Lower leg skin (tissue), 3 donors: ENCODE measurements around the gene MEPCE.
"Not testable (repeated sequence)": the region's sequence is repeated elsewhere in the genome, so short reads cannot be mapped to it uniquely, and the experiment has no call there.

Experiments
- POLR2A ChIP-seq, 2 donors: fragments of 450-650 bp; IDR thresholded peaks; one replicate each; pipeline ENCODE4 v1.6.1; 2016 to 2017; ENCODE audit warnings: antibody characterized with exemption in 2 of 2, mild to moderate bottlenecking in 1 of 2, moderate library complexity in 1 of 2
- TF ChIP-seq, protein P1 (sequence below), 3 donors: fragments of 450-650 bp; IDR thresholded peaks; one replicate each; pipeline ENCODE4 v1.5.1; 2016; ENCODE audit warnings: antibody characterized with exemption in 3 of 3, mild to moderate bottlenecking in 3 of 3, moderate library complexity in 2 of 3

DNA sequence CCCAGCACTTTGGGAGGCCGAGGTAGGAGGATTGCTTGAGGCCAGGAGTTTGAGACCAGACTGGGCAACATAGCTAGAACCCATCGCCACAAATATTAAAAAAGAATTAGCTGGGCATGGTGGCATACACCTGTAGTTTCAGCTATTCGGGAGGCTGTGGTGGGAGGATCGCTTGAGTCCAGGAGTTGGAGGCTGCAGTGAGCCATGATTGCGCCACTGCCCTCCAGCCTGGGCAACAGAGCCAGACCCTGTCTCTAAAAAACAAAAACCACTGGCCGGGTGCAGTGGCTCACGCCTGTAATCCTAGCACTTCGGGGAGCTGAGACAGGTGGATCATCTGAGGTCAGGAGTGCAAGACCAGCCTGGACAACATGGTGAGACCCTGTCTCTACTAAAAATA is 24.2 kb downstream of the MEPCE start:
- TF ChIP-seq, protein P1, sequence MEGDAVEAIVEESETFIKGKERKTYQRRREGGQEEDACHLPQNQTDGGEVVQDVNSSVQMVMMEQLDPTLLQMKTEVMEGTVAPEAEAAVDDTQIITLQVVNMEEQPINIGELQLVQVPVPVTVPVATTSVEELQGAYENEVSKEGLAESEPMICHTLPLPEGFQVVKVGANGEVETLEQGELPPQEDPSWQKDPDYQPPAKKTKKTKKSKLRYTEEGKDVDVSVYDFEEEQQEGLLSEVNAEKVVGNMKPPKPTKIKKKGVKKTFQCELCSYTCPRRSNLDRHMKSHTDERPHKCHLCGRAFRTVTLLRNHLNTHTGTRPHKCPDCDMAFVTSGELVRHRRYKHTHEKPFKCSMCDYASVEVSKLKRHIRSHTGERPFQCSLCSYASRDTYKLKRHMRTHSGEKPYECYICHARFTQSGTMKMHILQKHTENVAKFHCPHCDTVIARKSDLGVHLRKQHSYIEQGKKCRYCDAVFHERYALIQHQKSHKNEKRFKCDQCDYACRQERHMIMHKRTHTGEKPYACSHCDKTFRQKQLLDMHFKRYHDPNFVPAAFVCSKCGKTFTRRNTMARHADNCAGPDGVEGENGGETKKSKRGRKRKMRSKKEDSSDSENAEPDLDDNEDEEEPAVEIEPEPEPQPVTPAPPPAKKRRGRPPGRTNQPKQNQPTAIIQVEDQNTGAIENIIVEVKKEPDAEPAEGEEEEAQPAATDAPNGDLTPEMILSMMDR (IDR thresholded peaks at IDR 0.05): not testable (repeated sequence)
- TF ChIP-seq POLR2A (IDR thresholded peaks at IDR 0.05): not testable (repeated sequence)
